CD14-positive monocyte (primary cell): ENCODE data around the gene SSTR1. TPM values are rescaled to one million over a fixed set of nuclear protein-coding genes. Genes with fewer than 3 reads are reported as not detected.

Experiments
- DNase-seq, 3 donors: peaks; one replicate each; pipeline ENCODE4 v3.0.0-alpha.2; 2011 to 2022
- H2AFZ ChIP-seq: 2 replicates; pipeline ENCODE4 v1.6.0; 2012; ENCODE audit warnings: mild to moderate bottlenecking, low read depth, low read length, inconsistent platforms; ENCODE audit not compliant: insufficient read depth, poor library complexity, severe bottlenecking
- H3K27ac ChIP-seq, 2 donors: 1 replicate in 1 of 2; 2 replicates in 1 of 2; pipeline ENCODE4 v1.5.1; 2012 to 2013; ENCODE audit warnings: low read length in 2 of 2, control low read depth in 1 of 2, inconsistent platforms in 1 of 2, low read depth in 1 of 2, mild to moderate bottlenecking in 1 of 2
- H3K27me3 ChIP-seq, 2 donors: one replicate each; pipeline versions ENCODE4 v1.6.0 to v1.6.1; 2011 to 2013; ENCODE audit warnings: low read length in 2 of 2; ENCODE audit not compliant: control insufficient read depth in 2 of 2, insufficient read depth in 2 of 2
- H3K36me3 ChIP-seq, 2 donors: replicated peaks in 1 of 2; 1 replicate in 1 of 2; 2 replicates in 1 of 2; pipeline versions ENCODE4 v1.5.1 to v1.6.1; 2012 to 2013; ENCODE audit warnings: low read length in 2 of 2, control low read depth in 1 of 2, inconsistent platforms in 1 of 2, mild to moderate bottlenecking in 1 of 2; ENCODE audit not compliant: insufficient read depth in 2 of 2, control insufficient read depth in 1 of 2
- H3K4me1 ChIP-seq, 2 donors: 1 replicate in 1 of 2; 2 replicates in 1 of 2; pipeline versions ENCODE4 v1.5.1 to v1.6.1; 2012 to 2013; ENCODE audit warnings: low read length in 2 of 2, control low read depth in 1 of 2, inconsistent platforms in 1 of 2, mild to moderate bottlenecking in 1 of 2, moderate library complexity in 1 of 2; ENCODE audit not compliant: insufficient read depth in 2 of 2, control insufficient read depth in 1 of 2
- H3K4me2 ChIP-seq: replicated peaks from 2 replicates; pipeline ENCODE3; 2012; ENCODE audit warnings: low read length, moderate library complexity, mild to moderate bottlenecking; ENCODE audit not compliant: poor library complexity, severe bottlenecking; ENCODE audit errors: extremely low read depth
- H3K4me3 ChIP-seq, 3 experiments: fragments of 200-600 bp in 1 of 3; sonication (generic) in 1 of 3; replicated peaks in 1 of 3; 1 replicate in 2 of 3; 2 replicates in 1 of 3; pipeline ENCODE4 v1.5.1; 2011 to 2013; ENCODE audit warnings: low read length in 3 of 3, mild to moderate bottlenecking in 3 of 3, control low read depth in 2 of 3, low read depth in 2 of 3, inconsistent platforms in 1 of 3, moderate library complexity in 1 of 3
- H3K79me2 ChIP-seq: 2 replicates; pipeline ENCODE4 v1.6.0; 2012; ENCODE audit warnings: mild to moderate bottlenecking, control low read depth, inconsistent platforms, low read length, moderate library complexity; ENCODE audit not compliant: insufficient read depth
- H3K9ac ChIP-seq: 2 replicates; pipeline ENCODE4 v1.6.0; 2017; ENCODE audit warnings: low read length, mild to moderate bottlenecking; ENCODE audit not compliant: insufficient read depth, poor library complexity, severe bottlenecking
- H3K9me3 ChIP-seq, 2 donors: replicated peaks in 1 of 2; 1 replicate in 1 of 2; 2 replicates in 1 of 2; pipeline versions ENCODE4 v1.5.1 to v1.6.1; 2012 to 2013; ENCODE audit warnings: low read length in 2 of 2, control low read depth in 1 of 2; ENCODE audit not compliant: control insufficient read depth in 1 of 2, insufficient read depth in 1 of 2
- H4K20me1 ChIP-seq: 2 replicates; pipeline ENCODE4 v1.6.0; 2012; ENCODE audit warnings: mild to moderate bottlenecking, low read length, control low read depth, moderate library complexity; ENCODE audit not compliant: insufficient read depth
- H3K27ac Mint-ChIP-seq, 7 donors: one replicate each; pipeline ENCODE4 v1.8.0; 2020; ENCODE audit warnings: mild to moderate bottlenecking in 7 of 7, mixed read lengths in 7 of 7, moderate library complexity in 6 of 7, inconsistent platforms in 2 of 7
- H3K27me3 Mint-ChIP-seq, 3 donors: one replicate each; pipeline ENCODE4 v1.8.0; 2021 to 2022; ENCODE audit warnings: low read depth in 3 of 3, mild to moderate bottlenecking in 3 of 3, mixed read lengths in 3 of 3, moderate library complexity in 3 of 3, inconsistent platforms in 1 of 3
- H3K36me3 Mint-ChIP-seq, 2 donors: one replicate each; pipeline ENCODE4 v1.8.0; 2020; ENCODE audit warnings: mixed read lengths in 2 of 2, inconsistent platforms in 1 of 2, mild to moderate bottlenecking in 1 of 2
- H3K4me1 Mint-ChIP-seq: one replicate; pipeline ENCODE4 v1.8.0; 2020; ENCODE audit warnings: mild to moderate bottlenecking, mixed read lengths
- H3K4me3 Mint-ChIP-seq, 2 donors: one replicate each; pipeline ENCODE4 v1.8.0; 2020; ENCODE audit warnings: mild to moderate bottlenecking in 2 of 2, mixed read lengths in 2 of 2, moderate library complexity in 1 of 2
- H3K9me3 Mint-ChIP-seq, 7 donors: one replicate each; pipeline ENCODE4 v1.8.0; 2020 to 2022; ENCODE audit warnings: mixed read lengths in 7 of 7, mild to moderate bottlenecking in 6 of 7, moderate library complexity in 6 of 7, inconsistent platforms in 2 of 7
- CTCF ChIP-seq: fragments of 200-600 bp; IDR thresholded peaks from one replicate; pipeline ENCODE4 v1.8.0; 2022; ENCODE audit warnings: antibody characterized with exemption, mild to moderate bottlenecking
- WGBS: methylation state at CpG from one replicate; pipeline ENCODE4 v1.1.5; 2013; ENCODE audit warnings: missing lambda C conversion rate; ENCODE audit not compliant: insufficient coverage; 5-methylcytosine and 5-hydroxymethylcytosine counted together
- intact Hi-C, 2 donors: fragments of 100-400 bp; cut with micrococcal nuclease; formaldehyde crosslinking; loops; one replicate each; pipeline versions ENCODE4 v1.15.0 to v1.15.1; 2023
- polyA plus RNA-seq, 3 donors: library from polyadenylated mRNA; depleted of rRNA in 1 of 3; unstranded in 2 of 3; stranded (reverse) in 1 of 3; fragments of 300-500 nt in 2 of 3; fragments of >200 nt in 1 of 3; fragmentation: Illumina TruSeq in 2 of 3; gene quantifications; 1 replicate in 2 of 3; 2 replicates in 1 of 3; pipeline ENCODE4 v1.2.3, GENCODE V29; 2012 to 2021

The SSTR1 gene
- polyA plus RNA-seq, 3 donors = not detected

- Mint-ChIP-seq H3K4me1 (peaks cover 4% of the 10 kb centered on the region), H3K27me3 (peaks cover 25 to 30% (median 28%) of the 10 kb centered on the region in 3 donors), H3K4me3 (no peak overlapping the region), H3K27ac (no peak overlapping the region), H3K36me3 (no peaks in the 10 kb centered on the region), H3K9me3 (peaks cover 0 to 11% (median 5%) of the 10 kb centered on the region in 7 donors)
- Histone ChIP-seq H3K36me3 (no peaks in the 10 kb centered on the region), H3K4me2 (no peak overlapping the region), H3K4me3 (no peak overlapping the region), H3K27me3 (peaks cover 11 to 22% of the 10 kb centered on the region in 2 donors), H4K20me1 (no peaks in the 10 kb centered on the region), H3K4me1 (no peaks in the 10 kb centered on the region), H3K27ac (no peak overlapping the region), H3K79me2 (no peaks in the 10 kb centered on the region), H2AFZ (no peak overlapping the region), H3K9ac (no peak overlapping the region), H3K9me3 (no peaks in the 10 kb centered on the region)
- WGBS = 100% methylated on average over 1 of the region's 2 CpGs
- DNase-seq = no peak
- no peak for TF ChIP-seq CTCF
- intact Hi-C loops = no loop called here
Observed at GRCh38 chr14:38203929-38204718, 3.6 kb upstream of the SSTR1 start.

- Histone ChIP-seq H3K4me1 (no peaks in the 10 kb centered on the region), H3K4me2 (no peak overlapping the region), H3K27me3 (peaks cover 11 to 27% of the 10 kb centered on the region in 2 donors), H3K36me3 (no peaks in the 10 kb centered on the region), H3K4me3 (no peak overlapping the region), H3K79me2 (no peaks in the 10 kb centered on the region), H3K9me3 (peaks cover 0 to 3% of the 10 kb centered on the region in 2 donors), H3K9ac (no peak overlapping the region), H4K20me1 (no peaks in the 10 kb centered on the region), H3K27ac (no peak overlapping the region), H2AFZ (no peak overlapping the region)
- Mint-ChIP-seq H3K4me3 (no peak overlapping the region), H3K27me3 (peaks cover 29 to 35% (median 32%) of the 10 kb centered on the region in 3 donors), H3K9me3 (peaks cover 0 to 11% (median 5%) of the 10 kb centered on the region in 7 donors), H3K27ac (no peak overlapping the region), H3K4me1 (peaks cover 4% of the 10 kb centered on the region), H3K36me3 (no peaks in the 10 kb centered on the region)
- no peak for DNase-seq
- no peak for TF ChIP-seq CTCF
- intact Hi-C loops = no loop called here
Observed at GRCh38 chr14:38204719-38205115, 3.0 kb upstream of the SSTR1 start.
